GM12878 (cell line): Measurements from ENCODE around the gene NUP214. TPM values are rescaled to one million over a fixed set of nuclear protein-coding genes. Genes with fewer than 3 reads are reported as not detected.
A peak's percentile ranks its signal among the peaks of the same experiment; 100 is the strongest.

Source experiments
- BACH1 ChIP-seq: fragments of 450-650 bp; IDR thresholded peaks from 2 replicates; pipeline ENCODE4 v1.6.1; 2017; ENCODE audit warnings: mild to moderate bottlenecking, borderline replicate concordance
- BCL11A ChIP-seq: IDR thresholded peaks from 2 replicates; pipeline ENCODE4 v1.6.1; 2011; ENCODE audit warnings: low read depth, low read length
- ETV6 ChIP-seq, 2 experiments: fragments of 450-650 bp in 1 of 2; IDR thresholded peaks in 1 of 2; conservative IDR thresholded peaks in 1 of 2; 2 replicates each; pipeline ENCODE4 v1.6.1; 2014; ENCODE audit warnings: antibody characterized with exemption in 1 of 2, borderline replicate concordance in 1 of 2, low read depth in 1 of 2, mild to moderate bottlenecking in 1 of 2, moderate library complexity in 1 of 2
- FOS ChIP-seq: IDR thresholded peaks from 3 replicates; pipeline ENCODE4 v1.6.1; 2011; ENCODE audit warnings: borderline replicate concordance; ENCODE audit not compliant: insufficient read length; ENCODE audit errors: extremely low read depth
- IRF4 ChIP-seq: IDR thresholded peaks from 2 replicates; pipeline ENCODE4 v1.6.1; 2011; ENCODE audit warnings: low read depth, low read length
- MTA2 ChIP-seq: fragments of 450-650 bp; IDR thresholded peaks from 2 replicates; pipeline ENCODE4 v1.6.1; 2016; ENCODE audit warnings: low read depth, mild to moderate bottlenecking, moderate library complexity
- MTA3 ChIP-seq: IDR thresholded peaks from 2 replicates; pipeline ENCODE4 v1.6.1; 2012; ENCODE audit warnings: low read length, inconsistent platforms, borderline replicate concordance
- NBN ChIP-seq: fragments of 450-650 bp; IDR thresholded peaks from 2 replicates; pipeline ENCODE4 v1.6.1; 2016
- NR2F1 ChIP-seq: fragments of 450-650 bp; conservative IDR thresholded peaks from 2 replicates; pipeline ENCODE4 v1.6.1; 2017; ENCODE audit warnings: mild to moderate bottlenecking
- SKIL ChIP-seq: fragments of 450-650 bp; IDR thresholded peaks from 2 replicates; pipeline ENCODE4 v1.6.1; 2017; ENCODE audit warnings: mild to moderate bottlenecking, low read depth, inconsistent platforms; ENCODE audit not compliant: poor library complexity, severe bottlenecking
- SP1 ChIP-seq: IDR thresholded peaks from one replicate; pipeline ENCODE4 v1.6.1; 2011; ENCODE audit warnings: low read depth, low read length
- SPI1 ChIP-seq: IDR thresholded peaks from 2 replicates; pipeline ENCODE4 v1.6.1; 2011; ENCODE audit warnings: low read depth, mild to moderate bottlenecking, low read length, moderate library complexity, borderline replicate concordance; ENCODE audit not compliant: insufficient read depth
- STAT3 ChIP-seq: IDR thresholded peaks from 2 replicates; pipeline ENCODE4 v1.6.1; 2011; ENCODE audit warnings: low read depth, low read length, improper control_type of control experiment
- TCF12 ChIP-seq: IDR thresholded peaks from 2 replicates; pipeline ENCODE4 v1.6.1; 2011; ENCODE audit warnings: low read depth, mild to moderate bottlenecking, low read length
- USF1 ChIP-seq: IDR thresholded peaks from 2 replicates; pipeline ENCODE4 v1.6.1; 2011; ENCODE audit warnings: borderline replicate concordance, low read depth, mild to moderate bottlenecking, moderate library complexity, mixed read lengths, low read length; ENCODE audit not compliant: insufficient read depth; ENCODE audit errors: extremely low read length
- ZNF207 ChIP-seq: fragments of 450-650 bp; IDR thresholded peaks from 2 replicates; pipeline ENCODE4 v1.6.1; 2014; ENCODE audit warnings: antibody characterized with exemption, mild to moderate bottlenecking, borderline replicate concordance
- ZNF384 ChIP-seq: IDR thresholded peaks from 2 replicates; pipeline ENCODE4 v1.6.1; 2012; ENCODE audit warnings: low read depth, mild to moderate bottlenecking, low read length, improper control_type of control experiment, borderline replicate concordance
- polyA plus RNA-seq, 11 experiments: library from polyadenylated mRNA; depleted of rRNA in 4 of 11; unstranded in 6 of 11; stranded (reverse) in 5 of 11; fragments of >200 nt; fragmentation: Nextera tagmentation in 4 of 11; fragmentation: Illumina TruSeq in 1 of 11; extraction: Ambion mirVana in 4 of 11; extraction: Trizol in 1 of 11; gene quantifications; 1 replicate in 1 of 11; 2 replicates in 10 of 11; pipeline versions ENCODE4 v1.2.1 to v1.2.3, GENCODE V29; 2011 to 2016; ENCODE audit warnings: inconsistent platforms in 2 of 11, missing spikeins in 2 of 11, low read depth in 1 of 11
- total RNA-seq, 4 experiments: library from RNA; depleted of rRNA in 3 of 4; stranded (reverse); fragments of >200 nt in 3 of 4; fragmentation: Illumina TruSeq in 1 of 4; extraction: Trizol in 1 of 4; gene quantifications; 2 replicates each; pipeline versions ENCODE4 v1.2.1 to v1.2.3, GENCODE V29; 2013 to 2021
- TF ChIP-seq, protein P1 (sequence below): IDR thresholded peaks from 2 replicates; pipeline ENCODE4 v1.6.1; 2012; ENCODE audit warnings: low read depth, low read length, improper control_type of control experiment
- TF ChIP-seq, protein P2 (sequence below): fragments of 450-650 bp; conservative IDR thresholded peaks from 2 replicates; pipeline ENCODE4 v1.6.1; 2017; ENCODE audit warnings: mild to moderate bottlenecking, moderate library complexity
- TF ChIP-seq, protein P3 (sequence below): fragments of 450-650 bp; IDR thresholded peaks from 2 replicates; pipeline ENCODE4 v1.6.1; 2016; ENCODE audit warnings: mild to moderate bottlenecking
- TF ChIP-seq, protein P4 (sequence below): IDR thresholded peaks from 2 replicates; pipeline ENCODE4 v1.6.1; 2012; ENCODE audit warnings: low read depth, low read length, improper control_type of control experiment

NUP214 gene
- total and polyA plus RNA-seq, 10 of the 15 experiments (the other 5 are each of a cell fraction or from before 2014, with no cell fraction given): 11.7 to 53.8 (median 17.6) TPM

DNA sequence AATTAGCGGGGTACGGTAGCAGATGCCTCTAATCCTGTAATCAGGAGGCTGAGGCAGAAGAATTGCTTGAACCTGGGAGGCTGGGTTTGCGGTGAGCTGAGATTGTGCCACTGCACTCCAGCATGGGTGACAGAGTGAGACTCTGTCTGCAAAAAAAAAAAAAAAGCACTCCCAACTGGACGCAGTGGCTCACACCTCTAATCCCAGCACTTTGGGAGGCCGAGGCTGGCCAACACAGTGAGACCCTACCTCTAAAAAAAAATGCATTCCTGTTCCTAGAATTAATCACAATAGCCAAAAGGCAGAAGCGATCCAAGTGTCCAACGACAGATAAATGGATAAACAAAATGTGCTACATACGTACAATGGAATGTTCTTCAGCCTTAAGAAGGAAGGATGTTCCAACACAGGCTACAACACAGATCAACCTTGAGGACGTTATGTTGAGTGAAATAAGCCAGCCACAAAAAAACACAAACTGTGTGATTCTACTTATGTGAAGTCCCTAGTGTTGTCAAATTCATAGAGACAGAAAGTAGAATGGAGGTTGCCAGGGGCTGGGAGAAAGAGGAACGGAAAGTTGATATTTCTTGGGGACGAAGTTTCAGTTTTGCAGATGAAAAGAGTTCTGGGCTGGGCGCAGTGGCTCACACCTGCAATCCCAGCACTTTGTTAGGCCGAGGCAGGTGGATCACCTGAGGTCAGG is 137.1 kb downstream of the NUP214 start (continued):
- peak; percentile 73 for TF ChIP-seq SKIL
- no peak for TF ChIP-seq SP1
- TF ChIP-seq ETV6 (conservative IDR thresholded peaks at IDR 0.05 in 1 of 2, IDR thresholded peaks at IDR 0.05 in 1 of 2; ENCODE audit: borderline replicate concordance in 1 of 2, low read depth in 1 of 2): peak in 1 of 2 experiments; percentile 38; a peak in 1 of 4 replicates
- TF ChIP-seq, protein P1, sequence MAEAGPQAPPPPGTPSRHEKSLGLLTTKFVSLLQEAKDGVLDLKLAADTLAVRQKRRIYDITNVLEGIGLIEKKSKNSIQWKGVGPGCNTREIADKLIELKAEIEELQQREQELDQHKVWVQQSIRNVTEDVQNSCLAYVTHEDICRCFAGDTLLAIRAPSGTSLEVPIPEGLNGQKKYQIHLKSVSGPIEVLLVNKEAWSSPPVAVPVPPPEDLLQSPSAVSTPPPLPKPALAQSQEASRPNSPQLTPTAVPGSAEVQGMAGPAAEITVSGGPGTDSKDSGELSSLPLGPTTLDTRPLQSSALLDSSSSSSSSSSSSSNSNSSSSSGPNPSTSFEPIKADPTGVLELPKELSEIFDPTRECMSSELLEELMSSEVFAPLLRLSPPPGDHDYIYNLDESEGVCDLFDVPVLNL: no peak
- no peak for TF ChIP-seq FOS
- TF ChIP-seq SPI1: peak; percentile 93
- TF ChIP-seq, protein P2, sequence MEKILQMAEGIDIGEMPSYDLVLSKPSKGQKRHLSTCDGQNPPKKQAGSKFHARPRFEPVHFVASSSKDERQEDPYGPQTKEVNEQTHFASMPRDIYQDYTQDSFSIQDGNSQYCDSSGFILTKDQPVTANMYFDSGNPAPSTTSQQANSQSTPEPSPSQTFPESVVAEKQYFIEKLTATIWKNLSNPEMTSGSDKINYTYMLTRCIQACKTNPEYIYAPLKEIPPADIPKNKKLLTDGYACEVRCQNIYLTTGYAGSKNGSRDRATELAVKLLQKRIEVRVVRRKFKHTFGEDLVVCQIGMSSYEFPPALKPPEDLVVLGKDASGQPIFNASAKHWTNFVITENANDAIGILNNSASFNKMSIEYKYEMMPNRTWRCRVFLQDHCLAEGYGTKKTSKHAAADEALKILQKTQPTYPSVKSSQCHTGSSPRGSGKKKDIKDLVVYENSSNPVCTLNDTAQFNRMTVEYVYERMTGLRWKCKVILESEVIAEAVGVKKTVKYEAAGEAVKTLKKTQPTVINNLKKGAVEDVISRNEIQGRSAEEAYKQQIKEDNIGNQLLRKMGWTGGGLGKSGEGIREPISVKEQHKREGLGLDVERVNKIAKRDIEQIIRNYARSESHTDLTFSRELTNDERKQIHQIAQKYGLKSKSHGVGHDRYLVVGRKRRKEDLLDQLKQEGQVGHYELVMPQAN: no peak
- TF ChIP-seq TCF12: peak; percentile 34; the same call in 1 of the 2 replicates
- peak; percentile 72 for TF ChIP-seq MTA2
- TF ChIP-seq MTA3: peak; percentile 28; the same call in 1 of the 2 replicates
- TF ChIP-seq BACH1: peak; percentile 47; the same call in 1 of the 2 replicates
- TF ChIP-seq ZNF384: no peak
- TF ChIP-seq IRF4: peak; percentile 82
- TF ChIP-seq BCL11A: 0 out of 2 replicates have a peak, but pooled peaks have one; percentile 23
- TF ChIP-seq USF1: no peak
- no peak for TF ChIP-seq ZNF207
- TF ChIP-seq, protein P3, sequence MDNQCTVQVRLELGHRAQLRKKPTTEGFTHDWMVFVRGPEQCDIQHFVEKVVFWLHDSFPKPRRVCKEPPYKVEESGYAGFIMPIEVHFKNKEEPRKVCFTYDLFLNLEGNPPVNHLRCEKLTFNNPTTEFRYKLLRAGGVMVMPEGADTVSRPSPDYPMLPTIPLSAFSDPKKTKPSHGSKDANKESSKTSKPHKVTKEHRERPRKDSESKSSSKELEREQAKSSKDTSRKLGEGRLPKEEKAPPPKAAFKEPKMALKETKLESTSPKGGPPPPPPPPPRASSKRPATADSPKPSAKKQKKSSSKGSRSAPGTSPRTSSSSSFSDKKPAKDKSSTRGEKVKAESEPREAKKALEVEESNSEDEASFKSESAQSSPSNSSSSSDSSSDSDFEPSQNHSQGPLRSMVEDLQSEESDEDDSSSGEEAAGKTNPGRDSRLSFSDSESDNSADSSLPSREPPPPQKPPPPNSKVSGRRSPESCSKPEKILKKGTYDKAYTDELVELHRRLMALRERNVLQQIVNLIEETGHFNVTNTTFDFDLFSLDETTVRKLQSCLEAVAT: 0 out of 2 replicates have a peak, but pooled peaks have one; percentile 16
- TF ChIP-seq NR2F1: peak; percentile 68
- peak; percentile 55; the same call in 1 of the 2 replicates for TF ChIP-seq NBN
- 0 out of 2 replicates have a peak, but pooled peaks have one; percentile 73 for TF ChIP-seq STAT3
- TF ChIP-seq, protein P4, sequence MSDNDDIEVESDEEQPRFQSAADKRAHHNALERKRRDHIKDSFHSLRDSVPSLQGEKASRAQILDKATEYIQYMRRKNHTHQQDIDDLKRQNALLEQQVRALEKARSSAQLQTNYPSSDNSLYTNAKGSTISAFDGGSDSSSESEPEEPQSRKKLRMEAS: no peak
